Measurements from ENCODE around the gene WWC2.
A peak's percentile ranks its signal among the peaks of the same experiment; 100 is the strongest.

WWC2 gene

DNA sequence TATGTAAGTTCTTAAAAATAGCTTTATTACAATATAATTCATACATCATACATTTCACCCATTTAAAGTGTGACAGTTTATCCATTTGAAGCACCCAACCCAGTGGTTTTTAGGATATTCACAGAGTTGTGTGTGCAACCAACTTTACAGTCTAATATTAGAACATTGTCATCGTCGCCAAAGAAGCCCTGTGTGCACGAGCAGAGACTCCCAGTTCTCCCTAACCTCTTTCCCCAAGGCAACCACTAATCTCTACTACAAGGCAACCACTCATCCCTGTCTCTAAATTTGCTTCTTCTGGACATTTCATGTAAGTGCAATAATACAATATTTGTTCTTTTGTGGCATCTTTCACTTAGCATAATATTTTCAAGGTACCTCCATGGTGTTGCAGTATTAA is 173.3 kb downstream of the WWC2 start:
- in situ Hi-C loops (cut with HindIII; ENCODE audit: low pct_unique_long_range_greater_than_20kb, low sequenced_read_pairs) = no loop called here
- TF ChIP-seq JUND (IDR thresholded peaks at IDR 0.05; ENCODE audit: low read depth) = no peak
- DNase-seq (ENCODE audit: low read depth in 1 of 2, low spot score in 1 of 2) = no peak

GRCh38 chr4:183276106-183276505 is 177.0 kb downstream of the WWC2 start:
- TF ChIP-seq JUND (IDR thresholded peaks at IDR 0.05; ENCODE audit: low read depth) = no peak
- in situ Hi-C loops (cut with HindIII; ENCODE audit: low pct_unique_long_range_greater_than_20kb, low sequenced_read_pairs) = no loop called here

DNA sequence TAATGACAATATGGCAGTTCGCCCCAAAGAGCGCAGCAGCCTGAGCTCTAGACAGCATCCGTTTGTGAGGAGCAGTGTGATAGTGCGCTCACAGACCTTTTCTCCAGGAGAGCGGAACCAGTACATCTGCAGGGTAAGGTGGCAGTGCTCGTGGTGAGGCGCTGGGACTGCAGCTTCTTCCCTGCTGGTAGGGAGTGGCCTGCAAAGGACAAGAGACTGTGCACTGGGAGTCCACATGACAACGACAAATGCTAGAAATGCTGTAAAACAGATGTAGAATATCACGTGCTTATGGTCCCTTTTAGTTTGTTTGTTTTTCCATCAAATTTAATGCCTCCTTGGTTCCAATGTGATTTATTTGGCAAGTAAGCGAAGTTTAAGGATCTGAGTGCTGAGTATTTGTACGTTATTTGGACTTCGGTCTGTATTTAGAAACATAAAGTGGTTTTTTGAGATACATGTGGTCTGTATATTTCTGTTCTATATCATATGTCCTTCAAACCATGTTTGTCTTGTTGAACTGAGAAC is 185.3 kb downstream of the WWC2 start:
- in situ Hi-C loops (cut with HindIII; ENCODE audit: low pct_unique_long_range_greater_than_20kb, low sequenced_read_pairs) = no loop called here
- no peak for DNase-seq (ENCODE audit: low read depth in 1 of 2, low spot score in 1 of 2)

More at GRCh38 chr4:183276106-183276505, 177.0 kb downstream of the WWC2 start:
- no peak for DNase-seq (ENCODE audit: low read depth in 1 of 2, low spot score in 1 of 2)

GRCh38 chr4:183284965-183285364 is 185.9 kb downstream of the WWC2 start:
- no peak for DNase-seq (ENCODE audit: low read depth in 1 of 2, low spot score in 1 of 2)
- in situ Hi-C loops (cut with HindIII; ENCODE audit: low pct_unique_long_range_greater_than_20kb, low sequenced_read_pairs) = no loop called here
- TF ChIP-seq JUND (IDR thresholded peaks at IDR 0.05; ENCODE audit: low read depth) = no peak

More for the DNA sequence above, 185.3 kb downstream of the WWC2 start:
- no peak for TF ChIP-seq JUND (IDR thresholded peaks at IDR 0.05; ENCODE audit: low read depth)

- TF ChIP-seq JUND (IDR thresholded peaks at IDR 0.05; ENCODE audit: low read depth) = no peak
- DNase-seq (ENCODE audit: low read depth in 1 of 2, low spot score in 1 of 2) = no peak
- in situ Hi-C loops (cut with HindIII; ENCODE audit: low pct_unique_long_range_greater_than_20kb, low sequenced_read_pairs) = no loop called here
Observed at GRCh38 chr4:183285886-183286285, 186.8 kb downstream of the WWC2 start.

DNA sequence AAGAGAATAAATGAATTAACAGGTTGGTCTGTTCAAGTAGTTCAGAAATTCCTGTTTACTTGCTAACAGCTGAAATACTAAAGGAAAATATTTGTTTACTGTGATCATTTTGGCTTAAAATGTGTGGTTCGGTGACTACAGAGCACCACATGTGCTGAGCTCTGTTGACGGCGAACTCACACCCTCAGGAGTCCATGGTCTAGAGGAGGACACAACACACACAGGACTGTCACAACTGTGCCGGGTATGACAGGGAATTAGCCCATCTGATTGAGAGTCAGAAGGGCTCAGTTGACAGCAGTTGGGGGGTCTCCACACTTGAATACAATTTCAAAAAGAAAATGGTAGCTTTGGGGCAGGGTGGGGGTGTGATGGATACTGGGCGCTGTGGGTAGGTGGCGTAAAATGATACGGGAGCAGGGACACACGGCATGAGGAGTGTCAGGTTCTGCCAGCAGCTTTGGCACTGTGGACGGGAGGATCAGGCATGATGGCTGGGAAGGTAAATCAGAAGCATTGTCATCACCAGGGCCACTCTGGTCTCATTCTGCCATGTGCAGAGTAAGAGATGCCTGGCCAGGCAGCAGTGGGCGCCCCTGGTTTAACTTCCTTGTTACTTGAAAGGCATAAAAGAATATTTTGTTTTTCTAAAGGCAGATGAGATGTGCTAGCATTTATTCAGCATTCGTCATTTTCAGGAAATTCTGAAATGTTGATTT is 187.7 kb downstream of the WWC2 start:
- TF ChIP-seq JUND (IDR thresholded peaks at IDR 0.05; ENCODE audit: low read depth) = no peak
- no peak for DNase-seq (ENCODE audit: low read depth in 1 of 2, low spot score in 1 of 2)
- in situ Hi-C loops (cut with HindIII; ENCODE audit: low pct_unique_long_range_greater_than_20kb, low sequenced_read_pairs) = no loop called here

DNA sequence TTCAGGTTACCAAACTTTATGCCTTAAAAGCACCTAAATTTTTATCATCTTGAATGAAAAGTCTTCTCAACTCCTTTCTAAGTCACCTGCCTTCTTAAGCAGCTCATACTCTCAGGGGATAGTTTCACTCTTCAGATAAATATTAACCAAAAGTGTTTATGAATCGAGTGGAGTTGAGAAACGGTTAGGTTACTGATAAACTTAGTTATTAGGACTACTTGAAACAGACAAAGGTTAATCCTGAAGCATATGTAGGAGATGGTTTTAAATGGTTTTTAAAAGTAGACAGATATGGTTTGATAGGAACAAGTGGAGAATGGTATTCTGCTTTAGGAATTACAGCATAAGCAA is 188.2 kb downstream of the WWC2 start:
- in situ Hi-C loops (cut with HindIII; ENCODE audit: low pct_unique_long_range_greater_than_20kb, low sequenced_read_pairs) = no loop called here
- no peak for TF ChIP-seq JUND (IDR thresholded peaks at IDR 0.05; ENCODE audit: low read depth)
- DNase-seq (ENCODE audit: low read depth in 1 of 2, low spot score in 1 of 2) = no peak

DNA sequence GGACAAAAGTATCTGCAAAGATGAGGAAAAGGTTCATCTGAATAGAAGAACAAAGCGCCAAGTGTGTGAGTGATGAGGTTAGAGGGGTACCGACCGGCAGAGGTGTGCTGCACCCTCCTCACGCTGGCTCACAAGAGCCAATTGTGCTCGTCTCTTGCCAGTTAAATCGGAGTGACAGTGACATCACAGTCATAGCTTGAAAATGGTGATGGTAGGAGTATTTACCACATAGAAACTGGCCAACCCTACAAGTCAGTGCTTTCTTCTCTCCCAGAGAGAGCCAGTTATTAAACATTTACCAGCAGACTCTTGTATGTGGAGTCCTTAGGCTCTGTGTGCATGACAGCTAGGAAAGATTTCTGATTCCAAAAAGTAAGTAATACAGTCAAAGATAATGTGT is 188.6 kb downstream of the WWC2 start:
- TF ChIP-seq JUND (IDR thresholded peaks at IDR 0.05; ENCODE audit: low read depth) = no peak
- no peak for DNase-seq (ENCODE audit: low read depth in 1 of 2, low spot score in 1 of 2)
- in situ Hi-C loops (cut with HindIII; ENCODE audit: low pct_unique_long_range_greater_than_20kb, low sequenced_read_pairs) = no loop called here

GRCh38 chr4:183288955-183289354 is 189.9 kb downstream of the WWC2 start:
- DNase-seq (ENCODE audit: low read depth in 1 of 2, low spot score in 1 of 2) = peak in 1 of 2 experiments; percentile 12
- TF ChIP-seq JUND (IDR thresholded peaks at IDR 0.05; ENCODE audit: low read depth) = no peak
- in situ Hi-C loops (cut with HindIII; ENCODE audit: low pct_unique_long_range_greater_than_20kb, low sequenced_read_pairs) = no loop called here

GRCh38 chr4:183289688-183290087 is 190.6 kb downstream of the WWC2 start:
- no peak for TF ChIP-seq JUND (IDR thresholded peaks at IDR 0.05; ENCODE audit: low read depth)
- DNase-seq (ENCODE audit: low read depth in 1 of 2, low spot score in 1 of 2) = peak in 1 of 2 experiments; percentile 23
- in situ Hi-C loops (cut with HindIII; ENCODE audit: low pct_unique_long_range_greater_than_20kb, low sequenced_read_pairs) = no loop called here

GRCh38 chr4:183291070-183291469 is 192.0 kb downstream of the WWC2 start:
- DNase-seq (ENCODE audit: low read depth in 1 of 2, low spot score in 1 of 2) = no peak
- TF ChIP-seq JUND (IDR thresholded peaks at IDR 0.05; ENCODE audit: low read depth) = no peak
- in situ Hi-C loops (cut with HindIII; ENCODE audit: low pct_unique_long_range_greater_than_20kb, low sequenced_read_pairs) = no loop called here

- no peak for TF ChIP-seq JUND (IDR thresholded peaks at IDR 0.05; ENCODE audit: low read depth)
- in situ Hi-C loops (cut with HindIII; ENCODE audit: low pct_unique_long_range_greater_than_20kb, low sequenced_read_pairs) = no loop called here
- DNase-seq (ENCODE audit: low read depth in 1 of 2, low spot score in 1 of 2) = no peak
Observed at GRCh38 chr4:183295711-183296110, 196.7 kb downstream of the WWC2 start.

- in situ Hi-C loops (cut with HindIII; ENCODE audit: low pct_unique_long_range_greater_than_20kb, low sequenced_read_pairs) = no loop called here
- DNase-seq (ENCODE audit: low read depth in 1 of 2, low spot score in 1 of 2) = no peak
- TF ChIP-seq JUND (IDR thresholded peaks at IDR 0.05; ENCODE audit: low read depth) = no peak
Observed at GRCh38 chr4:183297675-183298074, 198.6 kb downstream of the WWC2 start.

GRCh38 chr4:183299464-183299863 is 200.4 kb downstream of the WWC2 start:
- no peak for TF ChIP-seq JUND (IDR thresholded peaks at IDR 0.05; ENCODE audit: low read depth)
- no peak for DNase-seq (ENCODE audit: low read depth in 1 of 2, low spot score in 1 of 2)
- in situ Hi-C loops (cut with HindIII; ENCODE audit: low pct_unique_long_range_greater_than_20kb, low sequenced_read_pairs) = no loop called here
